NCI-H1417 treated with DMSO at 0.1 percent for 48 hours (cell line): ENCODE measurements around the gene OBSL1.

Source experiments
- DNase-seq: peaks from one replicate; lab custom pipeline; 2025; lab: John Stamatoyannopoulos, UW

The OBSL1 gene

DNA sequence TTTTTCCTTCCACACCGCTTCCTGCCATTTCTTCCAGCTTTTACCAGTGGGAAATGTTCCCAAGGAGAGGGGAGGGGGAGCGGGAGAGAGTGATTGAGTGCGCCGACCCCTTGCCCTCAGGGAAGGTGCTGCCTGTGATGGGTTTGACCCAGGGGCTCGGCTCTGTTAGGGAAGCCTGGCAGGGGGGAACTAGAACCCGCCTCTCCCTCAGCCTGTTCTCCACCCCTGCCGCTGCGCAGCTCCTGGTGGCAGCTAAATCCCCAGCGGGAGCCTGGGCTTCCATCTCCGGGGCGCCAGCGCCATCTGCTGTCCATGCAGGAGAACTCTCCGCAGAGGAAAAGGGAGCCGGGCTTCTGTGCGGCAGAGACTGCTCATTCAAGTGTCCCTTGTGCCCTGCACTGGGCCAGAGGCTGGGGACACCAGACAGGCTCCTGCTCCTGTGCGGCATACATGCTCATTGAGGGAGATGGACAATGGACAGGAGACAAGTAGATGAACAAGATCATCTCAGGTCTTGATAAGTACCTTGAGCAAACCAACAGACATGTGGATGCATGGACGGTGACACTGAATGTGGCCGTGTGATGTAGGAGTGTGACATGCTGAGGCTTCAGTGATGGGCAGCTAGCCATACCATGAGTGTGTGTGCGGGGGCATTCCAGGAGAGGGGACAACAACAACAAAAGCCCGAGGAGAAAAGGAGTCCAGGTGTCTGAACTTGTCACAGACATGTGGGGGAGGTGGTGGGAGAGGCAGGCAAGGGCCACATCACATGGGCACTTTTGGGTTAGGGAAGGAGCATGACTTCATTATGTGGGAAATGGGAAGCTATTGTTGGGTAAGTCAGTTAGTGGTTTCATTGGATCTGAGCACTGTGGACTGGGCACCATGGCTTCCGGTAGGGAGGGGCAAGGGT is 41.0 kb downstream of the OBSL1 start:
- DNase-seq = no peak

DNA sequence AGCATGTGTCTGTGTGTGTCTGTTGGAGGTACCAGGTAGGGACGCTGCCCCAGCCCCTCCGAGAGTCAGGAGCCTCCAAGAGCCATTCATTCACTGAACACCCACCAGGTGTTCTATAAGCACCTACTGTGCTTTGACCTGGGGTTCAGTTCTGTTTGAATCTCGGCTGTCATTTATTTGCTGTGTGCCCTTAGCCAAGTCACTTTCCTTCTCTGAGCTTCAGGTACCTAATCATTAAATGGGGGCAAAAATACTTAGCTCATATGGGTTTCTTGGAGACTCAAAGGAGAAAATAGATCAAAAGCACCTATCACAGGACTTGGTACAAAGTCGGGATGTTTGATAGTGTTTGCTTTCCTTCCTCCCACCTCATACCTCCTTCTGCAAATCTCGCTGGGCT is 43.9 kb downstream of the OBSL1 start:
- no peak for DNase-seq

DNA sequence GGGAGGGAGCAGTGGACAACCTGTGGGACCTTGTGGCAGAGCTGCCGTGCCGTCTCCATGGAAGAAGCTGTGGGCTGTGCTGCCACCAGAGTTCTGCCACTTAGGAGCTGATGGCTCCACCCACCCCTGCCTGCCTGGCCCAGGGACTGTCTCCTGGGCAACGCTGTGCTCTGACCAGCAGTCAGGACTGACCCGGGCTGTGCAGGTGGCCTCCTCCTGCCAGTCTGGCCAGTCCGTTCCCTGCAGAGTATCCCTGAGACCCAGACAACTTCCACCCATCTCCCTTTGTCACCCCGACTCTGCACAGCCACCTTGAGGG is 44.3 kb downstream of the OBSL1 start:
- DNase-seq = no peak

DNA sequence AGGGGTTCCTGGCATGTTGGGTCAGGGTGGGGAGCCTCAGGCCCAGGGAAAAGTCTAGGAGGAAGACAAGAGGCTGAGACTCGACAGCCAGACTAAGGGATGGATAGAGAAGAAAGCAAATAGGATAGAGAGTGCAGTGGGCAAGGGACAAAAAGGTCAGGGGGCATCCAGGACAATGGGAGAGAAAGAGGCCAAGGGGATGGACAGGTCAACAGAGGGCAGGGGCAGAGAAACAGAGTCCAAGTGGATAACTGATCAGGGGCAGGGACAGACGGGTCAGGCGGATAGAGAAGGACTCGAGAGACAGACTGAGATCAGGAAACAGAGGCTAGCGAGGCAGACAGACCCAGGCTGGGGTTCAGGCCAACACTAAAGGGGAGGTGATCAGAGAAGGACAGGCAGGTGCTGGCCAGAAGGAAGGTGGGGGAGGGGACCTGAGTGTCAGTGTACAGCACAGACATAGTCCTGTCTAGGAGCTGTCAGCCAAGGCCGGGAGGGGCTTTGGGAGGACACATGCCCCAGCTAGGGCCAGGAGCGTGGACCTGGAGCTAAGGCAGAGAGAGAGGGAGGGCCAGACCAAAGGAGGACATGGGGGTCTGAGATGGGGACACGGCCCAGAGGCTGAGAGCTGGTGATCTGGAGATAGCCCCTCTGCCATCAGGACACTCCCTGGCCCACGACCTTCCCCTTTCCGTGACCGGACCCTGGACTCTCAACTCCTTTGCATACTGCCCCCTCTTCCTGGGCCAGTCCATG is 44.8 kb downstream of the OBSL1 start:
- no peak for DNase-seq

GRCh38 chr2:219525533-219526232 is 45.7 kb downstream of the OBSL1 start:
- DNase-seq = no peak

DNA sequence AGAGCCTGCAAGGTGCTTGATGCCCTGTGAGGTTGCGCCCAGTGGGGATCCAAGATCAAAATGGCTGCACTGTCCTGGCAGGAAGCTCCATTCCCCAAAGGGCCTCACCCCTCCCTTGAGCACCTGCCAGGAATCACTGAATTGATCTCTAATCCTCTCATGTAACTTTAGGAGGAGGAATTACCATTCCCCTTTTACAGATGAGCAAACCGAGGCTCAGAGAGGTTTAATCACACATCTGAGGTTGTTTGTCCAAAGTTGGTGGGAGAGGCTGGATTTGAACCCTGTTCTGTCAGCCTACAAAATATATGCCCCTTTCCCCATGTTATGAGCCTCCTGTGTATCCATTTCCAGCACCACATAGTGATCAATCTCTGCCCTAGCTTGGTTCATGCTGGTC is 46.5 kb downstream of the OBSL1 start:
- no peak for DNase-seq

DNA sequence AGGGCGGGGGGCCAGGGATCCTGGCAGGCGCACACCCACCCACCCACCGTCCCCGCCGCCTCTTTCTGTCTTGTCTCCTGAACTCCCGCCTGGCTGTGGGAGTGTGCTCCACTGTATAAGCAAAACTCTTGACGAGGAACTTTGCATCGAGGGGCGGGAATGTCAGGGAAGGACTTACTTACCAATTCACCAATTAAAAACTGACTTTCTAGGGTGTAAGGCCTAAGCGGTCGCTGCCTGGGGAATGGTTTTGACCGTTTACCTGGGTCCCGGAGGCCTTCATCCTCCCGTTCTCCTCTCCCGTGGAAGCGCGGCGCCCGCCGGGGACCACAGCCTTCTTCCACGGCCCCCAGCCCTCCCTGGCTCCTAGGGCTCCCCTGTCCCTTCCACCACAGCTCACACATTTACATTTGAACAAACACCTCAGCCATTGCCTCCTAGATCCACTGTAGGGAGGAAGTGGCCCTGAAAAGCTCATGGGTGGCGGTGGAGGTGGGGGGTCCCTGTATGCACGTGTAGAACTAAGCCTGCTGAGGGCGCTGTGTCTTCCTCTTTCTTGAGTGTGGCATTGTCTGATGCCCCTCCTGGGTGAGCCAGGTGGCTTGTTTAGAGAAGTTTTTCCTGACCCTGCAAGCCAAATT is 48.2 kb downstream of the OBSL1 start:
- DNase-seq = no peak

- DNase-seq = no peak
These were observed 49.0 kb downstream of the OBSL1 start for GRCh38 chr2:219522111-219523030.

DNA sequence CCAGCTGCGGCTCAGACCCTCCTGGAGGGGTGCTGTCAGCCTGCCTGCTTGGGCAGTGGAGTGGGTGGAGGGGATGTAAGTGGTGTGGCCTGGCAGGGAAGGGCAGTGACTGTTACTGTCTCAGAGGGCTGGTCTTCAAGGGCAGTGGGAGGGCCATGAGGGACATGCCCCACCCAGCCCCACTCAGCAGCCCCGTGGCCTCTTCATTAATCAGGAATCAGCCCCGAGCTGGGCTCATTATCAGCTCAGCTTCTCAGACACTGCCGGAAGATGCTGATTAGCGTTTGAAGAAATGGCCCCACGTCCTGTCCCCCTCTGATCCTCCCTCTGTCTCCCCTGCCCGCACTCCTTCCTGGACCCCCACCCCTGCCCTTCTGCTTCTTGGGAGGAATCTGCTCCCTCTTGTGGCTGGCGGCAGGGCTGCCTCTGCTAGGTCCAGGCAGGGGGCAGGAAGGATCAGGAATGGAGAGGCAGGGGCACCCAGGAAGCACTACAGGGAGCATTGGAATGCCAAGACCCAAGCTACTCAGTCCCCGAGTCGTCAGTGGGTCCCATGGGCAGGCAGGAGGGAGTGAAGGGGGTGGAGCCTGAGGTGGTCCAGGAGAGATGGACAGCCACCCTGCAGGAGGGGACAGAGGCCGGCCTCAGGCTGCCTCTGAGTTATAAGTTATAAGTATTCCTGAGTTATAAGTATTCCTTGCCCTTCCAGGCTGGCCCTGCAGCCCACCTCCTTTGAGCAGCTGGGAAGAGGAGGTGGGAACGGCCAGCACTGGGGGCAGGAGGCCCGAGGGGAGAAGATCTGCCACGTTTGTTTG is 50.1 kb downstream of the OBSL1 start:
- no peak for DNase-seq

DNA sequence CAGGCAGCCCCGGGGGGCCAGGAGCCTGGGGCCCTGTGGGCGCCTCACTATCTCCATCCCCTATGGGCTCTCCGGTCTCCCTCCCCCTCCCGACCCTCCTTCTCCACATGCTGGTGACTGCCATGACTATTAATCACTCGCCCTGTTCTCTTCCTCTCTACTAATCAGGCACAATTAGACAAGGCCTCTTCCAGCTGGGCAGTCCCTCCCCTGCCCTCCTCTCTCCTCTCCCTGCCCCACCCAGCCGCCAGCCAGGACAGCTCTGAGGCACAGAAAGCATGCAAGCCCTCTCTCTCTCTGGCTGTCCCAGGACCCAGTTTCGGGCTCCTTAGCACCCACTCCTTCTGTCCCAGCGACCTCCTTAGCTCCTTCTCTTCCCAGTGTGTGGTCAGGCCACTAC is 51.3 kb downstream of the OBSL1 start:
- DNase-seq = no peak

DNA sequence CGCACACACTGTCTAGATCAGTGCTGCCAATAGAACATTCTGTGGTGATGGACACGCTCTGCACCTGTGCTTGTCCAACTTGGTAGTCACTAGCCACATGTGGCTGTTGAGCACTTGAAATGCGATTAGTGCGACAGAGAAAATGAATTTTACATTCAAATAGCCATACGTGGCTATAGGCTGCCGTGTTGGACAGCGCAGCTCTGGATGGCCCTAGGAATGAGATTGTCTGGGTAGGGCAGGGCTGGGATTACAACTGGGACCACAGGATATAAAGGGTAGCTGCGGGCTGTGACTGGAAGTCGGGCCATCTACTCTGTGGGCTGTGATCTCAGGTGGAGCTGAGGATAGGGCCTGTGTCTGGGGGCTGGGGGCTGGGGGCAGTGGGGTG is 51.8 kb downstream of the OBSL1 start:
- no peak for DNase-seq

GRCh38 chr2:219517954-219518778 is 53.2 kb downstream of the OBSL1 start:
- DNase-seq = no peak

DNA sequence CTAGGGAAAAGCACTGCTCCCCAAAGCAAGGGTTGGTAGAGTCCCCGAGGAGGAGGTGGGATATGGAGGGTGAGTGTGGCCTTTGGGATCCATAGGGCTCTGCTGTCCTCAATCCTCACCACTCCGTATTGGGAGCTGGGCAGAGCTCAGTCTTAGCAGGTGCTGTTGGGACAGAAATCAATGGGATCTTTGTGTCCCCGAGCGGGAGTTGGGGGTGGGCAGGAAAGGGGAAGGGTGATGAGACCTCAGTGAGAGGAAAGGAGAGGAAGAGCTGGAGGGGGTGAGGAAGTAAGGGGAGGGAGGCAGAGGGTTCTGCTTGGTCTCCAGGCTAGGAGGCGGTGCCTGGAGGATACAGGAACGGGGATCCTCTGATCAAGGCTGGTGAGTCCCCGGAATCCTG is 54.5 kb downstream of the OBSL1 start:
- no peak for DNase-seq

GRCh38 chr2:219515874-219516629 is 55.3 kb downstream of the OBSL1 start:
- DNase-seq = no peak

GRCh38 chr2:219514836-219515235 is 56.5 kb downstream of the OBSL1 start:
- DNase-seq = no peak

- DNase-seq = no peak
These were observed 57.1 kb downstream of the OBSL1 start, which contains the start of gene ASIC4 for GRCh38 chr2:219514196-219514761. Gene ASIC4 (plus strand): TSS chr2:219514482. CDS start chr2:219514725, 243 bp downstream.

GRCh38 chr2:219513787-219514186 is 57.6 kb downstream of the OBSL1 start:
- DNase-seq = no peak

- no peak for DNase-seq
These were observed 58.7 kb downstream of the OBSL1 start for GRCh38 chr2:219512524-219513216.
